ENCODE measurements around the gene VMP1. TPM values are rescaled to one million over a fixed set of nuclear protein-coding genes. Genes with fewer than 3 reads are reported as not detected.
"Not testable (repeated sequence)": the region's sequence is repeated elsewhere in the genome, so short reads cannot be mapped to it uniquely, and the experiment has no call there.

VMP1 gene
- total RNA-seq, 1 donor: 234 TPM

DNA sequence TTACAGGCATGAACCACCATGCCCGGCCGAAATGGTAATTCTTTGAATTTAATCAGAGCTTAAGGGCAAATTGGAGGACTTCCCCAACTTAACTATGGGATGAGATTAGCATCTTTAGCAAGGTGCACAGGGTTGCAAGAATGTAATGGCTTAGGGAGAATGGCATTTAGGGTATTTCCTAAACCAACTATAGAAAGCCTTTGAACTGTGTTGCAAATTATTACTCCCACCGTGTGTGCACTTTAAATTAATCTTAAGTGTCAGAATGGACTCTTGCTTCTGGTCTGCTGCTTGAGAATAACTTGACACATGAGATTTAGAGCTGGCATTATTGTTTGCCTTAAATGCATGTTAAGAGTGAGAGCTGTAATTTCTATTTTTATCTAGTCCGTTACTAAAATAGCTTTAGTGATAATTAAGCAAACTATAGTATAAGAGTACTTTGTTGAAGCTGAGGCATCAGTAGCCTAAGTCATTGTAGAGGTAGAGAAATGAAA, 125.5 kb downstream of the VMP1 start:
- H3K4me3 ChIP-seq (ENCODE audit: low read depth, low read length): no peak overlapping the region
- TF ChIP-seq, protein P1, sequence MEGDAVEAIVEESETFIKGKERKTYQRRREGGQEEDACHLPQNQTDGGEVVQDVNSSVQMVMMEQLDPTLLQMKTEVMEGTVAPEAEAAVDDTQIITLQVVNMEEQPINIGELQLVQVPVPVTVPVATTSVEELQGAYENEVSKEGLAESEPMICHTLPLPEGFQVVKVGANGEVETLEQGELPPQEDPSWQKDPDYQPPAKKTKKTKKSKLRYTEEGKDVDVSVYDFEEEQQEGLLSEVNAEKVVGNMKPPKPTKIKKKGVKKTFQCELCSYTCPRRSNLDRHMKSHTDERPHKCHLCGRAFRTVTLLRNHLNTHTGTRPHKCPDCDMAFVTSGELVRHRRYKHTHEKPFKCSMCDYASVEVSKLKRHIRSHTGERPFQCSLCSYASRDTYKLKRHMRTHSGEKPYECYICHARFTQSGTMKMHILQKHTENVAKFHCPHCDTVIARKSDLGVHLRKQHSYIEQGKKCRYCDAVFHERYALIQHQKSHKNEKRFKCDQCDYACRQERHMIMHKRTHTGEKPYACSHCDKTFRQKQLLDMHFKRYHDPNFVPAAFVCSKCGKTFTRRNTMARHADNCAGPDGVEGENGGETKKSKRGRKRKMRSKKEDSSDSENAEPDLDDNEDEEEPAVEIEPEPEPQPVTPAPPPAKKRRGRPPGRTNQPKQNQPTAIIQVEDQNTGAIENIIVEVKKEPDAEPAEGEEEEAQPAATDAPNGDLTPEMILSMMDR (IDR thresholded peaks at IDR 0.05; ENCODE audit: insufficient read depth, low read length): no peak
- no peak for DNase-seq (ENCODE audit: low read depth)

DNA sequence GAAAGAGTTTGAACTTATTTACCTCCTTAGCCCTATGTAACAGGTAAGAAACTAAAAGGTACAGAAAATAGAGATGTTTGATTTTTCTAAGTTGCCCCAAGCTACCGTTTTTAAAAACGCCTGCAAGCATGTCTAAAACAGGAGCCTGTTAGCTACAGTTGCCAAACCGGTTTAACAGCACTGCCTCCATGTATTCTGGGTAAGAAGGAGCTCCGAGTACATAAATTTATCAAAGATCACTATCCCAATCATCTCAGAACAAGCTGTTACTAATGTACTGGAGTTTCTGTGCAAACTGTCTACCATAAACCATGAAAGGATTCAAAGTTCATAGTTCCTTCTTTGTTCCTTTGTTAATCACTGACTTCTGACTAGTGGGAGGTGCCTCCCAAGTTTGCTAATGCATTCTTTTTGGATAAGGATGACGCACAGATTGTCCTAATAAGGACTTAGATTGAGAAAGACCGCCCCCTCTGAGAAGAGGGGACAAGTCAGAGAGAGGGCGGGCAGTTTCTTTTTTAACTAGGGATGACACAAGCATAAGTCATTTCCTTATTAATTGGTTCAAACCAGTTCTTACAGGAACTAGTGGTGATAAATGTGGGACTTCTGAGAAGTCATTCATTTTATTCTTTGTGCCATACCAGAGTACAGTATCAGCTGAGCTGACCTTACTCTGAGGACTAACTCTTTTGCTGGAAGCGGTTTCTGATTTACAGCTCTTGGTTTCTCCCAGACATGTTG, 130.0 kb downstream of the VMP1 start:
- TF ChIP-seq, protein P1 (IDR thresholded peaks at IDR 0.05; ENCODE audit: insufficient read depth, low read length): no peak
- peak overlapping the region; percentile 93 for H3K4me3 ChIP-seq (ENCODE audit: low read depth, low read length)
- DNase-seq (ENCODE audit: low read depth): peak; percentile 100

DNA sequence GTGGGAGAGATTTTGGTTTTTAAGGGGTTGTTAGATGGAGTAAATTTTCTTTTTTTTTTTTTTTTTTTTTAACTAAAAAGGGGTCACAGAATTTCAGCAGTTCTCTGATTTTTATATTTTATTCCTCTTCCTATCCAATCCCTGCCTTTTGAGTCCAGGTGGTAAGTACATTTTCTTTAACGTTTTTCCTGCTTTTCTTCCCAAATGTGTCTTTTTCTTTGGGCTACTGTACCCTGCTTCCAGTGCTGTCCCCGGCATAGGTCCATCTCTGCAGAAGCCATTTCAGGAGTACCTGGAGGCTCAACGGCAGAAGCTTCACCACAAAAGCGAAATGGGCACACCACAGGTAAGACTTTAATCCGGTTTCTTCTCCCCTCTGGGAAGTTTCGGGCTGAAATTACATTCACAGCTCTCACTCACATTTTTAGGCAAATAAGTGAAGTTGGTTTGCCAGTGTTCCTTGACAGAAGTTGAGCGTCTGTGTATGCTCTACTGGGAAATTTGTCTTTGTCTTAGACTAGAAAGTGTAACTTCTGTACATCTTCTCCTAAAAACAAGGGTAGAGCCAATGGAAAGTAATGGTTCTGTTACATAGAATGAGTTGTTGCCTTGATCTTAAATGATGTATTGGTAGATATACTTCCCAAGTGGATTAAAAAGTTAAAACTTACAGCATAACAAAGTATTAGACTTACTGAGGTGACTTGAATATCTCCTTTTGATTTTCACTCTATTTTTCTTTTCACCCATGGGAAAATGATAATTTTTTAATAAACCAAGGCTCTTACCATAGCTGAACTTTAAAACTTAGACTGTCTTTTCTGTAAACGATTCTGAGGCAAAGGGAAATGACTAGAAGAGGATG, 130.8 kb downstream of the VMP1 start:
- TF ChIP-seq, protein P1 (IDR thresholded peaks at IDR 0.05; ENCODE audit: insufficient read depth, low read length): no peak
- DNase-seq (ENCODE audit: low read depth): peak; percentile 67
- H3K4me3 ChIP-seq (ENCODE audit: low read depth, low read length): peak overlapping the region; percentile 93

DNA sequence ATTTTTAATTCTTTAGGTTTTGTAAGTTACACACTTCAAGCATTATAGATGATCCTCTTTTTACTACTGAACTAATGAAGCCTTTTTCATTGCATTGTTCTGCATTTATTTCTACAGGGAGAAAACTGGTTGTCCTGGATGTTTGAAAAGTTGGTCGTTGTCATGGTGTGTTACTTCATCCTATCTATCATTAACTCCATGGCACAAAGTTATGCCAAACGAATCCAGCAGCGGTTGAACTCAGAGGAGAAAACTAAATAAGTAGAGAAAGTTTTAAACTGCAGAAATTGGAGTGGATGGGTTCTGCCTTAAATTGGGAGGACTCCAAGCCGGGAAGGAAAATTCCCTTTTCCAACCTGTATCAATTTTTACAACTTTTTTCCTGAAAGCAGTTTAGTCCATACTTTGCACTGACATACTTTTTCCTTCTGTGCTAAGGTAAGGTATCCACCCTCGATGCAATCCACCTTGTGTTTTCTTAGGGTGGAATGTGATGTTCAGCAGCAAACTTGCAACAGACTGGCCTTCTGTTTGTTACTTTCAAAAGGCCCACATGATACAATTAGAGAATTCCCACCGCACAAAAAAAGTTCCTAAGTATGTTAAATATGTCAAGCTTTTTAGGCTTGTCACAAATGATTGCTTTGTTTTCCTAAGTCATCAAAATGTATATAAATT, 132.3 kb downstream of the VMP1 start:
- H3K4me3 ChIP-seq (ENCODE audit: low read depth, low read length): peak overlapping the region; percentile 93
- TF ChIP-seq, protein P1 (IDR thresholded peaks at IDR 0.05; ENCODE audit: insufficient read depth, low read length): no peak
- peak; percentile 65 for DNase-seq (ENCODE audit: low read depth)

DNA sequence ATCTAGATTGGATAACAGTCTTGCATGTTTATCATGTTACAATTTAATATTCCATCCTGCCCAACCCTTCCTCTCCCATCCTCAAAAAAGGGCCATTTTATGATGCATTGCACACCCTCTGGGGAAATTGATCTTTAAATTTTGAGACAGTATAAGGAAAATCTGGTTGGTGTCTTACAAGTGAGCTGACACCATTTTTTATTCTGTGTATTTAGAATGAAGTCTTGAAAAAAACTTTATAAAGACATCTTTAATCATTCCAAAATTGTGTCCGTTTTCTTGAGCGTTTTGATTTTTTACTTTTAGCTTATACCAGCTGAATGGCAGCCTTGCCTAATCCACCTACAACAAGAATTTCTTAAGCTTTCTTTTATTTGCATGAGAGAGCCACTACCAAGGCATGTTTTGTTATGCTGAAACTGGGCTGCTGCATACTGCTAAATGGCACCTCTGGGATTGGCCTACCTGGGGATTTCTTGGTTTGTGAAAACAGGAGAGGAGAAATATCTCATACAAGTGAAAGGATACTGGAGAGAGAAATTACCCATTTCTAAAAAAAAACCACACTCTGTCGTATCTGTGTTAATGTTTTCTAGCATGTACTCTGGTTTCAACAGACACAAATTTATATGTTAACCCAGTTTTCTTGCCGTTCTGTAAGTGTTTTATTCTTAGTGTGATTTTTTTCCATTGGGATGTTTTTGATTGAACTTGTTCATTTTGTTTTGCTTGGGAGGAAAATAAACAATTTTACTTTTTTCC, 133.1 kb downstream of the VMP1 start:
- TF ChIP-seq, protein P1 (IDR thresholded peaks at IDR 0.05; ENCODE audit: insufficient read depth, low read length): no peak
- peak overlapping the region; percentile 93 for H3K4me3 ChIP-seq (ENCODE audit: low read depth, low read length)
- peak; percentile 68 for DNase-seq (ENCODE audit: low read depth)

DNA sequence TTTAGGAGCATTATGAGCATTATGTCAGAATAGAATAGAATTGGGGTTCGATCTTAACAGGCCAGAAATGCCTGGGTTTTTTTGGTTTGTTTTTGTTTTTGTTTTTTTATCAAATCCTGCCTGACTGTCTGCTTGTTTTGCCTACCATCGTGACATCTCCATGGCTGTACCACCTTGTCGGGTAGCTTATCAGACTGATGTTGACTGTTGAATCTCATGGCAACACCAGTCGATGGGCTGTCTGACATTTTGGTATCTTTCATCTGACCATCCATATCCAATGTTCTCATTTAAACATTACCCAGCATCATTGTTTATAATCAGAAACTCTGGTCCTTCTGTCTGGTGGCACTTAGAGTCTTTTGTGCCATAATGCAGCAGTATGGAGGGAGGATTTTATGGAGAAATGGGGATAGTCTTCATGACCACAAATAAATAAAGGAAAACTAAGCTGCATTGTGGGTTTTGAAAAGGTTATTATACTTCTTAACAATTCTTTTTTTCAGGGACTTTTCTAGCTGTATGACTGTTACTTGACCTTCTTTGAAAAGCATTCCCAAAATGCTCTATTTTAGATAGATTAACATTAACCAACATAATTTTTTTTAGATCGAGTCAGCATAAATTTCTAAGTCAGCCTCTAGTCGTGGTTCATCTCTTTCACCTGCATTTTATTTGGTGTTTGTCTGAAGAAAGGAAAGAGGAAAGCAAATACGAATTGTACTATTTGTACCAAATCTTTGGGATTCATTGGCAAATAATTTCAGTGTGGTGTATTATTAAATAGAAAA, 133.8 kb downstream of the VMP1 start:
- peak; percentile 68 for DNase-seq (ENCODE audit: low read depth)
- peak overlapping the region; percentile 93 for H3K4me3 ChIP-seq (ENCODE audit: low read depth, low read length)

DNA sequence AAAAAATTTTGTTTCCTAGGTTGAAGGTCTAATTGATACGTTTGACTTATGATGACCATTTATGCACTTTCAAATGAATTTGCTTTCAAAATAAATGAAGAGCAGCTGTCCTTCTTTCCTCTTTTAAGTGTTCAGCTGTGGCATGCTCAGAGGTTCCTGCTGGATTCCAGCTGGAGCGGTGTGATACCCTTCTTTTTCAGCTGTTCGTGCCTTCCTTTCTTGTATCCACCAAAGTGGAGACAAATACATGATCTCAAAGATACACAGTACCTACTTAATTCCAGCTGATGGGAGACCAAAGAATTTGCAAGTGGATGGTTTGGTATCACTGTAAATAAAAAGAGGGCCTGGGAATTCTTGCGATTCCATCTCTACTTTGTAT, 134.4 kb downstream of the VMP1 start:
- DNase-seq (ENCODE audit: low read depth): not testable (repeated sequence)
- H3K4me3 ChIP-seq (ENCODE audit: low read depth, low read length): peak overlapping the region; percentile 93

Data from fibroblast of the aortic adventitia (primary cell).